Small intestine (tissue), 7 donors: Measurements from ENCODE around the gene NTF3. TPM values are rescaled to one million over a fixed set of nuclear protein-coding genes. Genes with fewer than 3 reads are reported as not detected.
A peak's percentile ranks its signal among the peaks of the same experiment; 100 is the strongest.

Source experiments
- DNase-seq, 2 donors: peaks; one replicate each; pipeline versions ENCODE4 v3.0.0 to v3.0.0-alpha.2; 2013
- FAIRE-seq: peaks from 2 replicates; lab custom pipeline; 2012; peaks lifted over from hg19 to GRCh38; lab: Jason Lieb, UNC
- H3K27ac ChIP-seq, 3 donors: one replicate each; pipeline ENCODE4 v1.5.1; 2013; ENCODE audit warnings: low read length in 2 of 3, mild to moderate bottlenecking in 2 of 3, control low read depth in 1 of 3, inconsistent platforms in 1 of 3, low read depth in 1 of 3, moderate library complexity in 1 of 3
- H3K27me3 ChIP-seq, 3 donors: one replicate each; pipeline ENCODE4 v1.6.1; 2013; ENCODE audit warnings: low read length in 3 of 3, inconsistent platforms in 1 of 3; ENCODE audit not compliant: control insufficient read depth in 3 of 3, insufficient read depth in 3 of 3
- H3K36me3 ChIP-seq, 3 donors: one replicate each; pipeline ENCODE4 v1.6.1; 2013; ENCODE audit warnings: low read length in 3 of 3, inconsistent platforms in 1 of 3, low read depth in 1 of 3, mild to moderate bottlenecking in 1 of 3, moderate library complexity in 1 of 3; ENCODE audit not compliant: control insufficient read depth in 3 of 3, insufficient read depth in 2 of 3
- H3K4me1 ChIP-seq, 3 donors: one replicate each; pipeline ENCODE4 v1.6.1; 2013; ENCODE audit warnings: low read length in 2 of 3, inconsistent platforms in 1 of 3, low read depth in 1 of 3, mild to moderate bottlenecking in 1 of 3, moderate library complexity in 1 of 3; ENCODE audit not compliant: control insufficient read depth in 3 of 3, insufficient read depth in 2 of 3
- H3K4me3 ChIP-seq, 3 donors: one replicate each; pipeline ENCODE4 v1.5.1; 2013; ENCODE audit warnings: low read length in 3 of 3, control low read depth in 1 of 3, inconsistent platforms in 1 of 3, low read depth in 1 of 3, mild to moderate bottlenecking in 1 of 3, moderate library complexity in 1 of 3
- H3K9me3 ChIP-seq, 2 donors: one replicate each; pipeline ENCODE4 v1.6.1; 2013; ENCODE audit warnings: low read depth in 1 of 2, low read length in 1 of 2; ENCODE audit not compliant: control insufficient read depth in 2 of 2, insufficient read depth in 1 of 2
- WGBS, 3 donors: extraction: QIAGEN DNeasy Blood & Tissue Kit; methylation state at CpG; one replicate each; pipeline ENCODE4 v1.1.7; 2013; 5-methylcytosine and 5-hydroxymethylcytosine counted together
- polyA plus RNA-seq, 4 donors: library from polyadenylated mRNA; stranded (reverse) in 3 of 4; unstranded in 1 of 4; fragments of 200-250 nt in 3 of 4; fragments of 120-200 nt in 1 of 4; gene quantifications; one replicate each; pipeline versions ENCODE4 v1.2.1 to v1.2.3, GENCODE V29; 2013
- donor health status: healthy with polysubstance abuse.
- donor health status: control.
- donor health status: control.
- donor health status: Bipolar disorder and iron deficiency.
- donor health status: healthy.

The NTF3 gene
- polyA plus RNA-seq, 4 donors, result 1.4 to 4.9 (median 1.9) TPM

DNA sequence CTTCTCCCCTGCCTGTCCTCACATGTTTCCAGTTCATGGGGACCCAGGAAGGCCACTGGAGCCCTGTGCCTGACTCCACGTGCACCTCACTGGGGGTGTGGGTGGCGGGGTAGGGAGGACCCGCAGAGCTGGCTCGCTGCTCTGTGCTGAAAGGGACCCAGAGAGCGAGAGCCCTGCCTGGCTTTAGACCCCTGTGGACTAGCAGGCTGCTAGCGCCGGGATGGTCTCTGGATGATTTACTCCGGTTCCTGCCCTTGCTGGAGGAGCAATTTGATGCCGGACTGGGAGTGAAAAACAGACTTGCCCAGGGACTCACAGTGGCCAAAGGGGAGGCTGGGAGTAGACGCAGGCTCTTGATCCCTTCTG is 49.0 kb downstream of the NTF3 start:
- 52 to 83% (median 72%) methylated on average over 10 of the region's 10 CpGs for WGBS, 3 donors
- H3K27me3 ChIP-seq, result peaks cover 0 to 6% (median 2%) of the 10 kb centered on the region in 3 donors
- H3K27ac ChIP-seq, result peak overlapping the region in 1 of 3 donors; percentile 30
- no peaks in the 10 kb centered on the region for H3K9me3 ChIP-seq
- FAIRE-seq, result no peak
- H3K4me3 ChIP-seq, result no peak overlapping the region
- H3K4me1 ChIP-seq, result no peaks in the 10 kb centered on the region
- peaks cover 0 to 3% (median 0%) of the 10 kb centered on the region in 3 donors for H3K36me3 ChIP-seq
- no peak for DNase-seq

DNA sequence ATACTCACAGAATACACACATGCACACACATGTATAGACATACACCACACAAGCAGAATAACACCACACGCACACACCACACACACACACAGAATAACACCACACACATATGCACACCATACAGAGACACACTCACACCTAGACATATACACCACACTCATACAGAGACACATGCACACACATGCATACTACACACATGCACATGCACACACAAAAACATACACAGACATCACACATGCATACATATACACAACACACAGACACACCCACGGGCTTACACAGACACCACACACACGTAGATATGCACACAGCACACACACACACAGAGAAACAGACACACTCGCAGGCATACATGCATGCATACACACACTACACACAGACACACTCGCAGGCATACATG is 49.7 kb downstream of the NTF3 start:
- Histone ChIP-seq H3K9me3 (no peaks in the 10 kb centered on the region), H3K36me3 (peaks cover 0 to 3% (median 0%) of the 10 kb centered on the region in 3 donors), H3K27me3 (peaks cover 0 to 6% (median 2%) of the 10 kb centered on the region in 3 donors), H3K4me1 (no peaks in the 10 kb centered on the region), H3K4me3 (no peak overlapping the region), H3K27ac (no peak overlapping the region)
- DNase-seq (no peak), FAIRE-seq (no peak)
- 94 to 96% (median 95%) methylated on average over 5 of the region's 5 CpGs for WGBS, 3 donors

DNA sequence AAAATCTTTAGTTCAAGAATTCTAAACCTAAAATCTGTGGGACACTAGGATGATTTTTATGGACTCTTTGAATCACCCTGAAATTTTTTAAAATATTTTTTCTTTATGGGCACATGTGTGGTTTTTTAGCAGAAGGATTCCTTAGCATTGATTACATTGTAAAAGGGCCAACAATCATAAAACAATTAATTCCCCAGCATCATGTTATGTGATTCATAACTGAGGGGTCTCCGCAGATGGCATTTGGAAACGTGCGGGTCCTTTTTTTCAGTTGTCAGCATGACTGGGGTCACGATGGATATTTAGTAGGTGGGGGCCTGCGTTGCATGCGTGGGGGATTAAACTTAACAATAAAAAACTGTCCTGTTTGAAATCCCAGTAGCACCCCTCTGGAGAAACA is 52.5 kb downstream of the NTF3 start:
- H3K36me3 ChIP-seq, result peaks cover 0 to 3% (median 0%) of the 10 kb centered on the region in 3 donors
- no peak for FAIRE-seq
- no peaks in the 10 kb centered on the region for H3K9me3 ChIP-seq
- H3K4me1 ChIP-seq, result no peaks in the 10 kb centered on the region
- WGBS, 3 donors, result 82 to 89% (median 87%) methylated on average over 6 of the region's 6 CpGs
- H3K27ac ChIP-seq, result no peak overlapping the region
- no peak for DNase-seq
- H3K4me3 ChIP-seq, result no peak overlapping the region
- H3K27me3 ChIP-seq, result peaks cover 0 to 6% (median 2%) of the 10 kb centered on the region in 3 donors

DNA sequence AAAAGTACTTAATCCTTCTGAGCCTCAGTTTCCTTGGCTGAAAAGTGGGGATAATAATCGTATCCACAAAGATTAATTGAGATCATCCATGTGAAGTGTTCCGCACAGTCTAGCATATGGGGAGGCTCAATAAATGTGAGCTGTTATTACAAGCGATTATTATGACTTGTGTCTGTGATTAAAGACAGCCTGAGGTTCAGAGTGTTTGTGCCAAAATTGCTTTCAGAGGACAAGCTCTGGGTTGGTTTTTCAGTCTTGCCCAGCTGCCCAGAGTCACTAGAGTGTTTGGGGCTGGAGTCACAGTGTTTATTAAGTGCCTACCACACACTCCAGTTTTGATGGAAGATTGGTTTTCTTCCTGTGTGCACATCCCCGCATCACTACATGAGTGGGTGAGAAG is 53.5 kb downstream of the NTF3 start:
- H3K4me1 ChIP-seq, result no peaks in the 10 kb centered on the region
- H3K36me3 ChIP-seq, result peaks cover 0 to 3% (median 0%) of the 10 kb centered on the region in 3 donors
- no peak overlapping the region for H3K27ac ChIP-seq
- DNase-seq (no peak), FAIRE-seq (no peak)
- 54 to 91% (median 83%) methylated on average over 4 of the region's 4 CpGs for WGBS, 3 donors
- peaks cover 0 to 4% (median 0%) of the 10 kb centered on the region in 3 donors for H3K27me3 ChIP-seq
- no peak overlapping the region for H3K4me3 ChIP-seq
- no peaks in the 10 kb centered on the region for H3K9me3 ChIP-seq

DNA sequence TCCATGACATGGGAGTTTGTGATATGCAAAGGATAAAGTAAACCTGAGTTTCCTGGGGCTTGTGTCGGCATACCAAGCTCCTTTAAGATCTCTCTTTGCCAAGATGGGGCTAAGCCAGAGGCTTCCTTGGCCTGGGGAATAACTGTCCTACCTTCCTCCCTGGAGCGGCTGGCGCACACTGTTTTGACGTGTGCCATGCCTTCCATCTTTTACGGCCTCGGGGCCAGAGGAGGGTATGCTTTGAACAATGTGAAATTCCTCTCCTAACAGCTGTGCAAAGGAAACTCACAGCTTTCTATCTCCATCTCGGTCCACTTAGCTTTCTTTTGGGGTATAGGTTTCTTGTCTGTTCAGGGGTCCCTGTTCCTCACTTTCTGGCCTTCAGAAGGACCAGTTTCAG is 55.2 kb downstream of the NTF3 start:
- 72 to 94% (median 92%) methylated on average over 7 of the region's 7 CpGs for WGBS, 3 donors
- Histone ChIP-seq H3K9me3 (no peaks in the 10 kb centered on the region), H3K27ac (no peak overlapping the region), H3K36me3 (peaks cover 0 to 3% (median 0%) of the 10 kb centered on the region in 3 donors), H3K27me3 (no peaks in the 10 kb centered on the region), H3K4me1 (no peaks in the 10 kb centered on the region), H3K4me3 (no peak overlapping the region)
- FAIRE-seq (no peak), DNase-seq (no peak)

DNA sequence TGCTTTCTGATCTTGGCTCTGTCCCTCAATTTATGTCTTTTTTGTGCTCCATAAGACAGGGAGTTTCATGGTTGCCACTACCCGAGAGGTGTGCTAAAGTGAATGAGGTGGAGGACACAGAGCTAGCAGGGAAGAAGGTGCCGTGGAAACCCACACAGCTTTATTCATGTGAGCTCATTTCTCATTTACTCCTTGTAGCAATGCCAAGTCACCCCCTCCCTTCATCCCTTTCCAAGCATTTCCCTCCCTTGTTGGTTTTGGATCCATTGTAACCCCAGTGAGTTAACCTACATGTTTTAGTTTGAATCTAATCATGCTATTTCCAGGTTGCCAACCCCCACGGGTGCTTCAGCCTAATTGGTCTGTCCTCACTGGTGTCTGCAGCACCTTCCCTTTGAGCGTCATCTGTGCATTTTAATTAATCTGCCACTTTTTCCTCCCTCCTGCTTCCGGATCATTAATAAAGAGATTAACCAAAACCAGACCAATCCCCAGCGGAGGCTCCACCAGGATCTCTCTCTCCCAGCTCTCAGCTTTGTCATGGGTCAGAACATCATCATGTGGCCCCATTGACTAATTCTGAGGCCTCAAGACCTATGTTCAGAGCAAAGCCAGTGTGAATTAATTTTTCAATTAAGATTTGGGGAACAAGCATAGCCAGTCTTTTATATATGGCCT is 56.2 kb downstream of the NTF3 start:
- H3K27ac ChIP-seq, result peak overlapping the region in 1 of 3 donors; percentile 18
- H3K27me3 ChIP-seq, result no peaks in the 10 kb centered on the region

DNA sequence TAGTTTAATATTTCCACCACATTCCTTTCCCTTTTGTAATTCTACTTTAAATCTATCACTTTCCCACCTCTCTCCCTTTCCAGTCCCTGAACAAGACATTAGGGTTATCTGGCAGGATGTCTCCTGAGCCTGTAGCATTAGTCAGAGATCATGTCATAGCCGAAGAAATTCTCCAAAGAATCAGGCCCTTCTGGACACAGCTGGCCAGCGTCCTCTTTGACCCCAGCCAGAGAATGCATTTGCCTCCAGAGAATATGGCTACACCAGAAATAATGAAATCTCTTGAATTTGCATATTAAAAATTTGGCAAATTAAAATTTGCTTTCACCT is 56.7 kb downstream of the NTF3 start:
- no peaks in the 10 kb centered on the region for H3K9me3 ChIP-seq
- no peak overlapping the region for H3K4me3 ChIP-seq
- H3K27ac ChIP-seq, result no peak overlapping the region
- H3K36me3 ChIP-seq, result no peaks in the 10 kb centered on the region
- DNase-seq (no peak), FAIRE-seq (no peak)
- 60 to 85% (median 75%) methylated on average over 2 of the region's 2 CpGs for WGBS, 3 donors
- no peaks in the 10 kb centered on the region for H3K4me1 ChIP-seq
- H3K27me3 ChIP-seq, result no peaks in the 10 kb centered on the region

More for the DNA sequence above, 56.2 kb downstream of the NTF3 start:
- Histone ChIP-seq H3K9me3 (no peaks in the 10 kb centered on the region), H3K4me3 (no peak overlapping the region), H3K4me1 (no peaks in the 10 kb centered on the region), H3K36me3 (no peaks in the 10 kb centered on the region)
- DNase-seq (no peak), FAIRE-seq (no peak)
- WGBS, 3 donors, result 83 to 94% (median 86%) methylated on average over 6 of the region's 6 CpGs

DNA sequence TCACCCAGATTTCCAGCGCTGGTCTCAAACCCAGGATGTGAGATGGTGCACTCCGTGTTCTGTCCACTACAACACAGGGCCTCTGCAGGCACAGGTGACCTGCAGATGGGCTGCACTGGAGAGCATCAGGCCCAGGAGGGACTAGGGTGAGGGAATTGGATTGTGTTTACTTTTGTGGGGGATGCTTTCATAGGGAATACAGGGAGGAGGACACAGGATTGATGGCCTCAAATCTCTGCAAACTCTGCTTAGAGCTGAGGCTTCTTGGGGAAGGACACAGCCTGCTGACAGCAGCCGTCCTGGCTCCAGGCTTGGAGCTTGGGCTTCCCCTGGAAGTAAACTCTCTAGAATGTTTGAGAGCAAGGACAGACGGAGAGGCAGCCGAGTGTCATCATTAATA is 57.1 kb downstream of the NTF3 start:
- WGBS, 3 donors, result 78 to 89% (median 89%) methylated on average over 5 of the region's 5 CpGs
- H3K27me3 ChIP-seq, result no peaks in the 10 kb centered on the region
- no peaks in the 10 kb centered on the region for H3K9me3 ChIP-seq
- DNase-seq (no peak), FAIRE-seq (no peak)
- H3K4me1 ChIP-seq, result peaks cover 0 to 2% (median 0%) of the 10 kb centered on the region in 3 donors
- no peaks in the 10 kb centered on the region for H3K36me3 ChIP-seq
- no peak overlapping the region for H3K4me3 ChIP-seq
- peak overlapping the region in 1 of 3 donors; percentile 11 for H3K27ac ChIP-seq
